A673 (cell line): ENCODE results near the gene BTF3. TPM values are rescaled to one million over a fixed set of nuclear protein-coding genes. Genes with fewer than 3 reads are reported as not detected.

Source experiments
- BruUV-seq: library from RNA; stranded (reverse); fragments of 400-500 nt; replicated peaks from 2 replicates; lab custom pipeline; 2021; lab: Mats Ljungman, UMichigan
- CTCF ChIA-PET: fragments of 300-600 bp; sonication (Branson Sonifier 250); formaldehyde crosslinking; loops from one replicate; lab custom pipeline; 2022; ENCODE audit warnings: antibody characterized with exemption; lab: Charles Lee
- POLR2A ChIA-PET: fragments of 300-600 bp; sonication (Branson Sonifier 250); formaldehyde crosslinking; loops from one replicate; lab custom pipeline; 2022; ENCODE audit warnings: antibody characterized with exemption; ENCODE audit not compliant: low non-redundant PET; lab: Charles Lee
- DNase-seq: peaks from one replicate; pipeline ENCODE4 v3.0.0-alpha.2; 2015; ENCODE audit warnings: low spot score
- H3K27ac ChIP-seq: fragments of 200-600 bp; sonication (generic); 2 replicates; pipeline ENCODE4 v1.5.1; 2016; ENCODE audit warnings: mixed run types, low read depth, mild to moderate bottlenecking, mixed read lengths, antibody characterized with exemption, low read length; ENCODE audit not compliant: poor library complexity, severe bottlenecking
- H3K27me3 ChIP-seq: fragments of 200-600 bp; sonication (generic); replicated peaks from 2 replicates; pipeline ENCODE4 v1.6.1; 2017; ENCODE audit warnings: mixed run types, low read depth, mild to moderate bottlenecking, mixed read lengths, antibody characterized with exemption, low read length; ENCODE audit not compliant: insufficient read depth, poor library complexity
- H3K36me3 ChIP-seq: fragments of 200-600 bp; sonication (generic); 2 replicates; pipeline ENCODE4 v1.6.1; 2016; ENCODE audit warnings: mixed run types, mild to moderate bottlenecking, mixed read lengths, antibody characterized with exemption, low read length; ENCODE audit not compliant: insufficient read depth, poor library complexity, severe bottlenecking
- H3K4me1 ChIP-seq: fragments of 200-600 bp; sonication (generic); 2 replicates; pipeline ENCODE4 v1.6.1; 2017; ENCODE audit warnings: mixed run types, mild to moderate bottlenecking, mixed read lengths, antibody characterized with exemption, low read length; ENCODE audit not compliant: insufficient read depth, poor library complexity, severe bottlenecking
- H3K4me3 ChIP-seq: fragments of 200-600 bp; sonication (generic); 2 replicates; pipeline ENCODE4 v1.5.1; 2016; ENCODE audit warnings: low read depth, mixed run types, mild to moderate bottlenecking, mixed read lengths, low read length; ENCODE audit not compliant: poor library complexity, severe bottlenecking
- H3K9me3 ChIP-seq: fragments of 200-600 bp; sonication (generic); 2 replicates; pipeline ENCODE4 v1.6.1; 2016; ENCODE audit warnings: mixed run types, low read depth, mild to moderate bottlenecking, mixed read lengths, antibody characterized with exemption, low read length; ENCODE audit not compliant: poor library complexity, severe bottlenecking
- EZH2 ChIP-seq: fragments of 200-600 bp; sonication (generic); IDR thresholded peaks from 2 replicates; pipeline ENCODE4 v1.6.1; 2017; ENCODE audit warnings: borderline replicate concordance, low read depth, mild to moderate bottlenecking, mixed read lengths, antibody characterized with exemption, low read length; ENCODE audit not compliant: poor library complexity, severe bottlenecking
- intact Hi-C: fragments of 100-400 bp; cut with micrococcal nuclease; formaldehyde crosslinking; loops from one replicate; pipeline ENCODE4 v1.10.0; 2022; ENCODE audit not compliant: unreplicated experiment
- total RNA-seq: library from RNA; stranded (reverse); gene quantifications from 2 replicates; pipeline ENCODE4 v1.2.3, GENCODE V29; 2021
- TF ChIP-seq, protein P1 (sequence below): fragments of 300-800, 200-600 bp; sonication (generic); conservative IDR thresholded peaks from 2 replicates; pipeline ENCODE4 v1.5.1; 2017; ENCODE audit warnings: low read depth, mild to moderate bottlenecking, antibody characterized with exemption, low read length, moderate library complexity, mixed read lengths

Gene BTF3
- total RNA-seq, 1 experiment from 2014 or later = 729 TPM

DNA sequence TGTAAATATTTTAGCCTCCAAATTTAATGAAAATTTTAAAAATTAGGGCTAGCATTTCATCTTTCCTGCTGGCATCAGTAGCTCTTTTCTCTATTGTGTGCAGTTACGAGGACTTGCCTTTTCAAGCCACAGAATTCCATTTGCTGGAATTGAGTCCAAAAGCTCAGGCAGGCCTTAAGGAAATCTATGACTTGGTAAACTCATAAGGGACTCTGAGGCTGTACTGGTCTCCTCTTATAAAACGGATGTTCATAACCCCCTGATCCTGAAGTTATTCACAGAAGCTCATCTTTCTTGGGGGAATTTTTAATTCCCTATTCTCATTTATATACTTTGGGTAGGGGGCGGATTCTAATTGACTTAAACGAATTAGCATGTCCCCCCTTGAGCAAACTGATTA is 43.8 kb downstream of the BTF3 start:
- ChIA-PET POLR2A (no interaction called here), CTCF (interaction anchor here (0.7 kb wide), 2 partner anchors 29 to 267 kb away, joined by 5 to 11 read pairs; no protein-coding TSS in a partner anchor)
- Histone ChIP-seq H3K27me3 (no peaks in the 10 kb centered on the region), H3K4me1 (no peaks in the 10 kb centered on the region), H3K4me3 (no peak overlapping the region), H3K36me3 (no peaks in the 10 kb centered on the region), H3K9me3 (no peaks in the 10 kb centered on the region), H3K27ac (no peak overlapping the region)
- no TSS peak for BruUV-seq
- no peak for TF ChIP-seq EZH2
- TF ChIP-seq, protein P1, sequence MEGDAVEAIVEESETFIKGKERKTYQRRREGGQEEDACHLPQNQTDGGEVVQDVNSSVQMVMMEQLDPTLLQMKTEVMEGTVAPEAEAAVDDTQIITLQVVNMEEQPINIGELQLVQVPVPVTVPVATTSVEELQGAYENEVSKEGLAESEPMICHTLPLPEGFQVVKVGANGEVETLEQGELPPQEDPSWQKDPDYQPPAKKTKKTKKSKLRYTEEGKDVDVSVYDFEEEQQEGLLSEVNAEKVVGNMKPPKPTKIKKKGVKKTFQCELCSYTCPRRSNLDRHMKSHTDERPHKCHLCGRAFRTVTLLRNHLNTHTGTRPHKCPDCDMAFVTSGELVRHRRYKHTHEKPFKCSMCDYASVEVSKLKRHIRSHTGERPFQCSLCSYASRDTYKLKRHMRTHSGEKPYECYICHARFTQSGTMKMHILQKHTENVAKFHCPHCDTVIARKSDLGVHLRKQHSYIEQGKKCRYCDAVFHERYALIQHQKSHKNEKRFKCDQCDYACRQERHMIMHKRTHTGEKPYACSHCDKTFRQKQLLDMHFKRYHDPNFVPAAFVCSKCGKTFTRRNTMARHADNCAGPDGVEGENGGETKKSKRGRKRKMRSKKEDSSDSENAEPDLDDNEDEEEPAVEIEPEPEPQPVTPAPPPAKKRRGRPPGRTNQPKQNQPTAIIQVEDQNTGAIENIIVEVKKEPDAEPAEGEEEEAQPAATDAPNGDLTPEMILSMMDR = no peak
- DNase-seq = no peak
- intact Hi-C loops = no loop called here

DNA sequence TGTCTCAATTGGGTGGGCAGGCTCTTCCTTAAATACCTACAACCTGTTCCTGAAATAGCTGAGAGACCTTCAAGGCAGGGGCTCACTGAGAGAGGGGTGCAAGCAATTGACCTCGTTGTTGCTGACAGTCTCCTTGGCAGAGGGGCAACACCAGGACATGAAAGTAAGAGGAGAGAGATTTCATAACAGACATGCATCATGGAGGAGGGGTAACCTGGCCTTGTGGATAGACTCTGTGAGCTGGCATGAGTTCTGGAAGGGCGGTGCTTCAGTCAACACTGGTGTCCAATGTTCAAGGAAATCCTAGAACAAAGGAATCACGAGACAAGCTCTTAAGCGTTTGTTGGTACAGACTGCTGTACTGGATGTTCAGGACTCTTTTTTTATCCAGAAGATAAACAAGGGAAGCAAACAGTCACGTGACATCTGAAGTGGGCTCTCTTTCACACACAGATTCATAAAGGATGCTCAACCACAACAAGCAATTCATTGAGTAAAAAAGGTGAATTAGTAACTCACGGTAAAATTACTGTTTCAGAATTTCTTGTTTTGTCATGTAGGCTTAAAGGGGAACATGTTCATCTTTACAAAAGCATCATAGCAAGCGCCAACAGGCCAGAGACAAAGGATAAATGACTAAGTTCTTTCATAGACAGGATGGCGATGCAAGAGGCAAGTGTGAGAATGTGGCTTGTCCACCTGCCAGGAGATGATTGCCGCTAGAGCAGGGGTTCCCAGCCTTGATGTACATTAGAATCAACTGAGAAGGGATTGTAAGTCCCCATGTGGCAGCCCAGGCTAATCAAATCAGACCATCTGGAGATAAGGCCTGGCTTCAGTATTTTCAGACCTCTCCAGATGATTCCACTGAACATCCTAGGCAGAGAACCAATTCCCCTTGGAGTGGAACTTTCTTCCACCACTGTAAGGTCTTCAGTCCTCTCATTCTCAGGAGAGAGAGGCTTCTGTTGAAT is 46.5 kb downstream of the BTF3 start:
- Histone ChIP-seq H3K27ac (no peak overlapping the region), H3K9me3 (no peaks in the 10 kb centered on the region), H3K4me3 (no peak overlapping the region), H3K36me3 (no peaks in the 10 kb centered on the region), H3K4me1 (no peaks in the 10 kb centered on the region), H3K27me3 (no peaks in the 10 kb centered on the region)
- no peak for DNase-seq
- ChIA-PET CTCF (no interaction called here), POLR2A (no interaction called here)
- intact Hi-C loops = no loop called here
- TF ChIP-seq EZH2 = no peak
- TF ChIP-seq, protein P1 = no peak
- no TSS peak for BruUV-seq

DNA sequence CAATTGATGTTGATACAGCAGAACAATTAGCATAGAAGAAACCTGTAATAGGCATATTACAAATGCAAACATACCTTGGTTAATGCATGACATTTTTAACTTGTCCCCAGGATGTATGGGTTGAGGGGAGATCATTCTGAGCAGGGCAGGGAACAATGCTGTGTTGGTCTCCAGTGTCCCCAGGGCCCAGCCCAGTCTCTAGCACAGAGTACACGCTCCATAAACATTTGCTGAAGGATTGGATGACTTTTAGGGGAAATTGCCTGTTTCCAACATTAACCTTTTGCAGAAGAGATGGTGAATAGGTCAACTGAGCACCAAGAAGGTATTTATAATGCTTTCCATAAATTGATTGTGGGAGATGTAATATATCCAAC is 47.1 kb downstream of the BTF3 start:
- Histone ChIP-seq H3K9me3 (no peaks in the 10 kb centered on the region), H3K27ac (no peak overlapping the region), H3K4me3 (no peak overlapping the region), H3K27me3 (no peaks in the 10 kb centered on the region), H3K4me1 (no peaks in the 10 kb centered on the region), H3K36me3 (no peaks in the 10 kb centered on the region)
- BruUV-seq = no TSS peak
- POLR2A ChIA-PET = no interaction called here
- DNase-seq = no peak
- TF ChIP-seq EZH2 = no peak
- TF ChIP-seq, protein P1 = no peak
- CTCF ChIA-PET = no interaction called here
- intact Hi-C loops = no loop called here
